Middle frontal gyrus (tissue), 1 donor: ENCODE results near the gene KDM4C.
"Not testable (repeated sequence)": the region's sequence is repeated elsewhere in the genome, so short reads cannot be mapped to it uniquely, and the experiment has no call there.

Source experiments
- DNase-seq: peaks from one replicate; pipeline ENCODE4 v3.0.0-alpha.2; 2015; ENCODE audit warnings: low spot score; ENCODE audit errors: extremely low spot score

The KDM4C gene

DNA sequence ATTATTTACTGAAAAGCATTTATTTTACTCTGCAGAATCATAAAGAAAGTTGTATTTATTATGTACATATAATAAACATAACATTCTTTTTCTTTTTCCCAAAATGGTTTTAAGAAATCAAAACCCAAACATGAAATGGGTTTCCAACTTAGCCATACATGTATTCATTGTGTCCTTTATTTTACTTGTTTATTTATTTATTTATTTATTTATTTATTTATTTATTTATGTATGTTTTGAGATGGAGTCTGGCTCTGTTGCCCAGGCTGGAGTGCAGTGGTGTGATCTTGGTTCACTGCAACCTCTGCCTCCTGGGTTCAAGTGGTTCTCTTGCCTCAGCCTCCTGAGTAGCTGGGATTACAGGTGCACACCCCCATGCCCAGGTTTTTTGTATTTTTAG, 273.2 kb downstream of the KDM4C start:
- not testable (repeated sequence) for DNase-seq

DNA sequence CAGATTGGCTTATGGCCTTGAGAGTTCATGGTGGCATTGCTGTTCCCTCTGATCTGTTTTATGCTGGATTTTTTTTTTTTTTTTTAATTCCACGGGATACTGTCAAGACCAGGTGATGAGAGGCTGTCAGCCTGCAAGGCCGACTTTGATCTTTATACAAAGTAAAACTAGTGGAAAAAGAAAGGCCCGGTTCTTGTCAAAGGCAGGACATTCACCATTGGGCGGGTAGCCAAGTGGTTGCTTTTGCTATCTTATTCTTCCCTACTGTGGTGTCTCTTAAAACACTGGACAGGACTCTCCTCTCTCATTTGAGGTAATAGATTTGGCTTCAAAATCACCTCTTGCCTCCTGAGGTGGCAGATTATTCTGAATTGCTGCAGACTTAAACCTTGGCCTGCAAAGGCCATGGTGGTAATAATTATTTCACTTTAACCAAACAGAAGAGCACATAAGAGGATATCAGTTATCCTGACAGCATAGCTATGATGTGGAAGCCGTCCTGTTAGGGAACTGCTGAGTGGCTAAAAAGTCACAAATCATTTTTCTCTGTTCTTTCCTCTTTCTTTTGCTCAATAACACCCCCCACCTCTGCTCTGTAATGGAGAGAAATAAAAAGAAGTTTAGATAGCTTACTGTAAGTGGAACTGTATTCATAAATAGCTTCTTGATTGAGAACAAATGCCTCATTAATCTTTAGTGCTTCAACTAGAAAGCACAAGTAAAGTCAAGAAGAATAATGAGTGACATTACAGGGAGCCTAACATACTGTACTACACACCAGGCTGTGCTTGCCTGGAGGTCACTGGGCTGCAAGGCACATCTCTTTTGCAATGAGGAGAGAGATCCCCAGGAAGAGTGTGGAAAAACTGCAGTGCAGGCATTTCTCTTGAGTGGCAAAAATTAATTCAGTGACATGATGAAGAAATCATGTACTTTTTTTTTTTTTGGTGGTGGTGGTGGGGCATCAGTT, 275.6 kb downstream of the KDM4C start:
- DNase-seq, result no peak

DNA sequence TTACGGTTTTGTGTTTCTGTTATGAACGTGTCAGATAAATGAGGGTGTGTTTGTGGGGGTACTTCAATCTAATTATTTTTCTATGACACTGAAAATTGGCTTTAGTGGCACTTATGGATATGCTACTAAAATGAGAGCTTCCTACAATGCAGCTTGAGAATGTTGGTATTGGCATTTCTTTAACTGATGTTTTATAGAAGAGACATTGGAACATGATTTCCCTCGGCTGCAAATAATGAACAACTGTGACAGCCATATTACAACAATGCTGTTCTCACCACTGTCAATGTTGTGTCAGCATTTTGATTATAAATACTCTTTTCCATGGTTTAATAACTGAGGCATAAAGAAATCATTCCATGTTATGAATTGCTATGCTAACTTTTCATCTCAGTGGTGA, 279.4 kb downstream of the KDM4C start:
- DNase-seq, result no peak

DNA sequence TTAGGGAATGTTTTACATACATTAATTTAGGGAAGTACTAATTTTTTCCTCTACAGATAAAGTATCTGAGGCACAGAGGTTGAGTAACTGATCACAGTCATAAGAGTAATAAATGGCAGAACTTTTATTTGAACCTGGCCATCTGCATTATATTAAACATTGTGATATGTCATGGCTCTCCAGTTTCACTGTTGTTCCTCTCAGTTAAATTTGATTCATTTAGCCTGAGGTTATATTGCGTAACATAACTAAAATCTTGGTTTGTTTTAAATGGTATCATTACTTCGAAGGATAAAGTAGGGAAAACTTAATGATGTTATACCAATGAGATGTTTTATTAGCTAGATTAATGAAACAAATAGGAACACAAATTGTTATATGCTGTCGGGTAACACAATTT, 284.4 kb downstream of the KDM4C start:
- no peak for DNase-seq

DNA sequence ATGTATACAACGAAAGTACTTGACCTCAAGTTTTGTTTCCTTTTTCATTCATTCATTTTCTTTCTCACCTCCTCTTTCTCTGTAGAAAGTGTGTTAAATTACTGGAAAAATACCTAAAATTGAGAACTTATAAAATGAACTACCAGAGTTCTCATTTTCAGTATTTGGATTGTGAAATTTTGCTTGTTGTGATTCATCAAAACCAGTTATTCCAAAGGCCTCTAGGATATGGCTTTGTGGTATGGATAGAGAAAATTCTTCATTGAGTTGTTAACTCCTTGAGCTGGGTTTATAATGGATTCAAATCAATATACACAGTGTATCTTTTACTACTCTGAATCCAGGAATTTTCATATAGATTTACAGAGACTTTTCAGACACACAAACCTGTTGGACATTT, 287.6 kb downstream of the KDM4C start:
- DNase-seq, result no peak

DNA sequence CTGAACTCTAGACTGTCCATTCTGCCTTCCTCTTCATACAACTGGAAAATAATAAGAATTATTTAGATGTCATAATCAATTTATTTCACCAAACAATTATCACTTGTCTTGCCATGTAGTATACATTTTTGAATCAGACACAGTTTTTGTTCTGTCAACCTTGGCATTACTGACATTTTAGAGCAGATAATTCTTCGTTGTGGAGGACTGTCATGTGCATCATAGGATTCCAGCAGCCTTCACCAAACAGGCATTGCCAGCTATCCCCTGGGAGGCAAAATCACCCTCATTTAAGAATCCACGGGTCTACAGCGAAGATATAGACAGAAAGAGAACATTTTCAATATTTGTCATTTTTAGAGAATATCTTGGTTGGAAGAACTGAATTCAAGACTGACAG, 293.9 kb downstream of the KDM4C start:
- no peak for DNase-seq

DNA sequence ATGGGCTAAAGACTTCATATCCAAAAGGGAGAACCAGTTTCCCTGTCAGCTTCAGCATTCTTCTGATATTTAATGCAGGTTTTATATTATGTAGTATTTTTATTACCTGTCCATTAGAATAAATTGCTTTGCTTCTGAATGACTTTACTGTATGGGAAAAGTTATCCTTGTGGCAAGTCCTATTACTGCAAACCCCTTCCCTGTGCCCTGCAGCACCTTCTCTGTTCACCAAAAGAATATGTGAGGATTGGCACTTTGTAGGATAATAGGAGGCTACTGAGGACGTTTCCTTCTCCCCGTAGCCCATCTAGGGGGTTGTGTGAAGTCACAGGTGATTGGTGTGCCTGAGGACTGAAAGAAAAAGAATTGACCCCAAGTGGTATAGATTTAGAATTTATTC, 296.1 kb downstream of the KDM4C start:
- no peak for DNase-seq

DNA sequence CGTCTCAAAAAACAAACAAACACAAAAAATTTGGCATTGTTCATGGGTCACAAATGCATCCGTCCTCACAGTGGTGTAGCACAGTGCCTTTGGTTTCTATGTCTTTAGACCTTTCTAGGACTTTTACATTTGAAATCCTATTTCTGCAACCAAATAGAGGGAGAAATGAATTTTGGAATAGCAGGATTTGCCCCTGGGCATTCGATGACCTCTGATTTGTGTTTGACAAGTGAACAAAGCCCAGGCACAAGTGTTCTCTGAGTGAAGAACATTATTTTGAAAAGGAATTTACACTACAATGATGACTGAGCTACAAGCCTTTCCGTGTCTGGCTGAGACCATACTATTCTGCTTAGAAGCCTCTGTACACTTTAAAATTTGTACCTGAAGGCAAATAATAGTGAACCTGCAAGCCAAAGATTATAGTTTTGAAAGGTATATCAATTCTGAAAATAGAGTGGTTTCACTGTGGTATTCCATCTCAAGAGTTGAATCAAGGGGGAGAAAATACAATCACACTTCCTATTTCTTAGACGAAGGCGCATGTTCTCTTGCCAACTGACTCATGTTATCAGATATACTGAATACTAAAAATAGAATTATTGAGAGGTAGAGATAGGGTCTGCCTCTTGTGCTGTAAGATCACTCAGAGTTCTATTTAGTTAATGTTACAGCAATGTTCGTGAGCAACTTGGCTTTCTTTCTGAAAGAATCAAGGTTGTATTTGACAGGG, 297.6 kb downstream of the KDM4C start:
- no peak for DNase-seq

DNA sequence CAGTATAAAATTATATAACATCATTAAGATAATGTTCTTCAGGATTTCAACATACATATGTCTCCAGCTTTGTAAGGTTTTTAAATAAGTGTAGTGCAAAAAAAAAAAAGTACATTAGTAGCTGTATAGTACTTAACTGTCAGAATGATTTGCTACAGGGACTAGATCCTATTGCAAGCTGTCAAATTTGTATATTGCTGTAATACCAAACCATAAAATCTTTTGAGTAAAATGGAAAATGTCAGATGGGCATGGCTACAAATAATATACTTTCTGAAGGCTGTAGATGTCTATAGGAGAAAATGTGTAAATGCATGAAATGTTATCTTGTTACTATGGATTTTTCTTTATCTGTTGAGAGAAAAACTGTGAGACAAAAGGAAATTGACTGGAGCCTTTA, 298.5 kb downstream of the KDM4C start:
- DNase-seq, result no peak

DNA sequence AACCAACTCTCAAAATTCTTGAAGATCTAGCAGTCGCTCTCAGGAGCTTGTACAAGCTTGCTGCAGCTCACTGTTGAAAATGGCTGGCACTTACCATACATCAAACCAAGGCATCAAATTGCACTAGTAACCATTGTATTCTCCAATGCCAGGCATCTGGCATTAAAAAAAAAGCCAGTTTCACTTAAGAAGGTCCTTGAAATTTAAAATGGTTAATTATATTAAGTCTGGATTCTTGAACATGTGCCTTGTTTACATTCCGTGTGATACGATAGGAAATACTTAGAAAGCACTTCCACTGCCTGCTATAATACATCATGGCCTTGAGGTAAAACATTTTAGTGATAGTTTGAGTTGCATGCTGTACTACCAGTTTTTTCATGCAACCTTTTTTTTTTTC, 300.7 kb downstream of the KDM4C start:
- DNase-seq, result no peak

DNA sequence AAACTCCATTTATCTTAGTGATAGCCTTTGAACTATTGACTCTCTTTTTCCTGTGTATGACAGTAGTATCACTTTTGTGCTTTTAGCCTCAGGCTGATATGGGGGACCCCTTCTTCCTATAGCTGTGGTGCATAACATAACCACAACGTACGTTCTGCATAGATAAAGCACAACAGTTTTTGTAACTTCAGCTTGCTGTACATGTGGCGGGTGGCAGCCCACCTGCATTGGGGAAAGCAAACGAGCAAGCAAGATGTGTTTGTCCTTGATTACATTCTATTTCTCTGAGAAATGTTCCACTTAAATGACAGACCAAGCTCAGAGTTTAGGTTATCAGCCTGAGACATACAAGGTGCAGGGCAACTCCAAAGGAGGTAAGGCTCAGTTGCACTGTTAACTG, 309.4 kb downstream of the KDM4C start:
- DNase-seq, result no peak

DNA sequence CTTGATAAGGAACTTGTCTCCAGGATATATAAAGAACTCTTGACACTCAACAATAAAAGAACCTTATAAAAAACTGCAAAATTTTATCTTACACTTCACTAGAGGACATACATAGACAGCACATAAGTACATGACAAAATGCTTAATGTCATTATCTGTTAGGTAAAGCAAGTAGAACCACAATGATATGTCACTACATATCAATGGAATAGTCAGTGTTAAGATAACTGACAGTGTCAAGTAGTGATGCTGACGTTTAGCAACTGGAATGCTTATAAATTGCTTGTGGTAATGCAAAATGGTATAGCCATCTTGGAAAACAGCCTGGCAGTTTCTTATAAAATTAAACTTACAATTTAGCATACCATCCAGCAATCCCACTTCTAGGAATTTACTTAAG, 314.1 kb downstream of the KDM4C start:
- no peak for DNase-seq

DNA sequence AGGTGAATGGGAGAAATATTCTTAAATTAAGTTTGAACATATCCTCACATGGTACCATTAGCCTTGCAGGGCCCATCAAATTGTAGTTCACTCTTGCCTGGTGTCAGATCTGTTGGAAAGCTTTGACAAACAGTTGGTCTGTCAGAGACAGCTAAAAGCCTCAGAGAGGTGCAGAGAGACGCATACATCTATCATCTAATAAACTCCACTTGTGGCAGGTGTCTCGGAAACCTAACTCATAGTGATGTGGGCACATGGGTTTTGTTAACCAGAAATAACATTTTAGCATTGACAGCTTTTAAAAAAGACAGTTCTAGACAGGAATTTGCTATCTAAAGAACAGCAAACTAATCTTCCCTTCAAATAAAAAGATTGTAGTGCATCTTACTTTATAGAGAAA, 315.9 kb downstream of the KDM4C start:
- no peak for DNase-seq

DNA sequence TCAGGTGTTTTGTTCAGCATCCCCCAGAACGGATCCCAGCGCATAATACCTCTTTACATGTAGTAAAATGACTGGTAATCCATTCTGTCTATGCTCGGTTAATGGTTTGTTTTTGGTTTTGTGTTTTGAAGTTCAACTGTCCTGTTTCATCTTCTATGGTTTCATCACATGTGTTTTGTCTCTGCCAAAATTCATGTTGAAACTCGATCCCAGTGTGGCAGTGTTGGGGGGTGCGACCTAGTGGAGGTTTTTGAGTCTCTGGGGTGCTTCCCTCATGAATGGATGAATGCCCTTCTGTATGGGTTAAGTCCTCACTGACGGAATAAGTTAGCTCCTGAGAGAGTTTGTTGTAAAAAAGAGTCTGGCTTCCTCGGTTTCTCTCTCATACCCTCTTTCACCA, 317.4 kb downstream of the KDM4C start:
- DNase-seq, result no peak

DNA sequence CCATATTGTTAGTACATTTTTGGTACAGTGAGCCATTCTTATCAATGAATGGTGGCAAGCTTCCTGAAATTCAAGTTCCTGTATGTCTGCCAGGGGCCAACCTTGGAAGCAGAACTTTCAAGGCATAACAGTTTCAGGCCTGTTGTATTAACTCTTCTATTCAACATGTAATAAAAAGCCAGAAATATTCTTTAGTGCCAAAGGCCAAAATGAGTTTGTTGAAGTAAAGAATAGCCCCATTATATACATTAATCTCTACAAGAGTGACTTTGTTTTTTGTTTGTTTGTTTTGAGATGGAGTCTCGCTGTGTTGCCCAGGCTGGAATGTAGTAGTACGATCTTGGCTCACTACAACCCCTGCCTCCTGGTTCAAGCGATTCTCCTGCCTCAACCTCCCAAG, 321.3 kb downstream of the KDM4C start:
- DNase-seq, result no peak

DNA sequence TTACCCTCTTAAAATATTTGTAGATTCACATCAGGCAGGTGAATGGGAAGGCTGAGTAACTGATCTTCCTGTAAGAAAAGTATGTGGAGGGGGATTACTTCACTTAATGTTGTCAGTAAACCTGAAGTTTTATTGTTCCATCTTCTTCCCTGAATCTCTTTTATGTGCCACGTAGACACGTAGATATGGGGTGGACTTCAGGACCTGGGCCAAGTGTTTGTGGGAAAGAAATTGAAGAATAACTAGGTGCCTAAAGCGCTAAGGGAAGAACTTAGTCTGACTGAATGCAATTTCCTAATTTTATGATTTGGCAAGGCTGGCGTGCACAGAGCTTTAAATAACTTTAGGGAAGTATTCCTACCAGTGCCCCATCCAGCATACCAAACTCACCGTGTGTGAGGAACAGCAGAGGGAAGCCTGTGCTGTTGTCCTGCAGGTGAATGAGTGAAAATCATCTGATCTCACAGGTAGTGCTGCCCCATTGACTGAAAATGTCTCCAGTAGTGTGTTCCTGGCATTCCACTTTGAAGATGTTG, 323.4 kb downstream of the KDM4C start:
- no peak for DNase-seq

DNA sequence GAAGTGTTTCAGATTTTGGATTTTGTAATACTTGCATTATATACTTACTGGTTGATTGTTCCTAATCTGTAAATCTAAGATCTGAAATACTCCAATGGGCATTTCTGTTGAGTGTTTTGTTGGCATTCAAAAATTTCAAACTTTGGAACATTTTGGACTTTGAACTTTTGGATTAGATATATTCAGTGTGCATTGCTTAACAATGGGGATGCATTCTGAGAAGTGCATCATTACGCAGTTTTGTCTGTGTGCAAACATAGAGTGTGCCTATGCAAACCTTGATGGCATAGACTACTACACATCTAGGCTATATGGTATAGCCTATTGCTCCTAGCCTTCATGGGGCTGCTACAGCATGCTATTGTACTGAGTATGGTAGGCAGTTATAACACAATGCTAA, 325.4 kb downstream of the KDM4C start:
- DNase-seq, result no peak

DNA sequence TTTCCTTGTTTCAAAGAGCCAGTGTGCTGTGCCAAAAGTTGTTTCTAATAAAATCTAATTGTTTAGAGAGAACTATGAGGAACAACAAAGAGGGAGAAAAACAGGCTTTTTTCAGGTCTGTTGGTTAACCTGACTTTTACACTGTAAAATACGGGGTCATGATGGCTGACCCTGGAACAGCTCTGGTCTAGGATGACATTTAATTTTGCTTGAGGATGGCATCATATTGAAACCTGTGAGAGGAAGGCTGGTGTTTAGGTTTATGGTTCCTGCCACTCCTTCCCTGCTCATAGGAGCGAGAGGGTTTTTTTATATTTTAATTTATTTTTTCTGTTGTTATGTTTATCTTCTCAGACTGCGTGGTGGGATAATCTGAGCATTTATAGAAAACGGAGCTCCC, 327.6 kb downstream of the KDM4C start:
- no peak for DNase-seq

DNA sequence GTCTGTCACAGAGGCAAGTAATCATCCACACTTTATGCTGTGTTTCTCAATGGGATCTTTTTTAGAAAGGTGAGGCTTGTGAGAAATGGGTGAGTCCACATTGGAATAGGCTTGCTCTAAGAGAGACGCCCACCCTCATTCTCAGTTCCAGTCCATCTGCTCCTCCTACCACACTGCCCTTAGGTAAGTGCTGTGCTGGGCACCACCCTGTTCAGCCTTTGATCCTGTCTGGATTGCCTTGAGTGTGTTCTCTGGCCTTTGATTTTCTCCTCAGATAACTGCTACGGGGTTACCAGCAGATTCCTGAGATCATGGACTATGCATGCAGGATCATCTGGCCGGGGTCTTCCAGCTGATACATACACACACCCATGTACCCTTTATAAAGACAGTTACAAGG, 328.6 kb downstream of the KDM4C start:
- DNase-seq, result no peak

DNA sequence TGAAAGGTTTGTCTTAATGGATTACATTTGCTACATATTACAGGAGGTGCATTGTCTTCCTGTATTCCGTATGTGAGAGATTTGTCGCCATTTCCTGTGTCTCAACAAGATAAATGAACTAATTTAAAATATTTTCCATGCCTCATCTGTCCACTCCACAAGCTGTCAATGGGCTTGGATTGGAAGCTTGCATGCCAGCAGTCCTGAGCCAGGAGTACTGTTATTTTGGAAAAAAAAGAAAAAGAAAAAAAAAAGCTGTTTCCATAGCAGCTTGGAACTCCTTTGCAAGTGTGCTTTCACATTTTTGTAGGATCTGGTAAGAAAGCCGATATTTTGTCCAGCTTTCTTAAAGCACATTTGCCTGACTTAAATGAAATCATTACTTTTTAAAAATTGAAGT, 330.8 kb downstream of the KDM4C start:
- DNase-seq, result no peak

DNA sequence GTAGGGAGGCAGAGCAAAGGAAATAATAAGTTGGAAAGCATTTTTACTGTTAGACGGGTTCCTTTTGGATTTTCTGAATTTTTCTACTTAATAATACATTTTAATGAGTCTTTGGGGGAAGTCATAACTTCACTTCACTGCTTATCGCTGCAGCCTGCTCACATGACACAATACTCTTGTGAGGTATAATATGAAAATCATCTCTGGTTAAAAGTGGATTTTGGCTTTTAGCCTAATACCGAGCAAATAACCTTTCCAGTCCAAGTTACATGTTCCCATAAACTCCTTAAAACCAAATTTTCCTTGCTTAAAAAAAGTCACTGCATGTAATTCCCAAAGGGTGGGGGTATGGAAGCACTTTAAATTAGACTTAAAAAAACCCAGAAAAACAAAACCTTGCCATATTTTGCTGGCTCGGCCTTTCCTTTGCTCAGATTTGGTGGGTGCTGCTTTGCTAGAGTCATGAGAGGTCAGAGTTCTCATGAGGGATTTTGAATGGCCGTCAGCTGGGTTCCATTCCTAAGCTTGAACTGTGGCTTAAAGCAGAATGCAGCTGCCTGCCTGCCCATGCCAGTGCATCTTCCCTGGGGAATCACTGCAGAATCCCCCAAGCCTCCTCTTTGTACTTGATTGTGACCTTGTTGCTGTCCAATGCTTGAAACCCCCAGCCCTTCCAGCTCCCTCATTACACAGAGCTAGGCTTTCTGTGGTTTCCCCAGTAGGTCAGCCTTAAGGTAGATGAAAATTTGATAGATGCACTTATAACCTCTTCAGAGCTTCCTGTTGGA, 331.8 kb downstream of the KDM4C start:
- DNase-seq, result no peak

DNA sequence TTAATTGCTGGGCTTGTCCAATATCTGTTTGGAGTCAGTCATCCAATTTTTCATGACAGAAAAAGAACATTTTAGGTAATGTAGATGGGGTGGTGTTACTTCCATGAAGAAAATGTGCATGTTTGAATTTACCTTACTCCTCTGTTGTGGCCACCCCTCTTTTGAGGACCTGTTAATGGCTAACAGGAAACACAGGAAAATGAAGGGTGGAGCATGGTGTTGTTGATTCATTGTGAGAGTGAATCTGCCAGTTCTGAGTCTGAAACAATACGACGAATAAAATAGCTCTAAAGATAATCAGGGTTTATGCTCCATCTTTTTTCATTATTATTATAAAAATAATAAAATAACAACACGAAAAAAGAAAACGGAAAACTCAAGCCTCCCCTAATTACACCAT, 335.3 kb downstream of the KDM4C start:
- no peak for DNase-seq
